Dedifferentiated amniotic fluid mesenchymal stem cell (primary cell): ENCODE measurements around the gene NCF4.

Experiments
- DNase-seq: peaks from one replicate; pipeline ENCODE4 v3.0.0-alpha.2; 2016; ENCODE audit errors: extremely low spot score

Gene NCF4

GRCh38 chr22:36860821-36861659 lies at the start of gene NCF4:
TSS of gene NCF4 (plus strand) at chr22:36861006. CDS start at chr22:36861172, 166 bp downstream.
- DNase-seq: no peak

- no peak for DNase-seq
These were observed 49.6 kb upstream of the NCF4 start for GRCh38 chr22:36811094-36811800.

GRCh38 chr22:36814801-36815200 lies 46.0 kb upstream of the NCF4 start:
- DNase-seq: no peak

DNA sequence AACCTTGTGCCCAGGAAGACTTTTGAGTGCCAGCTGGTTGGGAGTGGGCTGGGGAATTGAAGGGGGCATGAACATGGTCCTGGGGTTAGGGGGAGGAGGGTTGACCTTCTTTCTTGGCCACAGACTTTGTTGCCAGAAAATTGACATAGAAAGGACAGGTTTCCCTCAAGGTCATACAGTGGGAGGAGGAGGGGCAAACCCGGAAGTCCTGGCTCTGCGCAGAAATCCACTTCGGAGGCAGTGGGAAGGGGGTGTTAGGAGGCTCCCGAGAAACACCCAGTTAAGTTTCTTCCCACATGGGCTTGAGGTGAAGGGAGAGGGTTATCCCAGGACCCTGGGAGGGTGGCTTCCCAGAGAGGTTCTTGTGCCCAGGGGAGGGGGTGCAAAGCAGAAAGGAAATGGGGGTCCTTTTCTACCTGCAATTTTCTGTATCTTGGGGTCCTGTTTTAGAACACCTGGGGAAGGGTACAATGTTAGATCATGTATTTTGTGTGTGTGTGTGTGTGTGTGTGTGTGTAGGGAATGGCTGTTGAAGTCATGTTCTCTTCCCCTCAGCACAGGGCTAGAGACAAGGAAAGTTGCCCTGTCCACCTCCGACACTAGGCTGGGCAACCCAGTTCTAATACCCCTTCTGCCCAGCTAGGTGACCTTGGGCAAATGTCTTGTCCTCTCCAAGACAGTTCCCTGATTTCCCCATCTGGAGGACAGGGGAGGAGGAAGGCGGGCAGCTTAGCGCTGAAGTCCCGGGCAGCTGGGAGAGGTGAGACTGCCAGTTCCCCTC lies 45.1 kb upstream of the NCF4 start:
- DNase-seq: no peak

DNA sequence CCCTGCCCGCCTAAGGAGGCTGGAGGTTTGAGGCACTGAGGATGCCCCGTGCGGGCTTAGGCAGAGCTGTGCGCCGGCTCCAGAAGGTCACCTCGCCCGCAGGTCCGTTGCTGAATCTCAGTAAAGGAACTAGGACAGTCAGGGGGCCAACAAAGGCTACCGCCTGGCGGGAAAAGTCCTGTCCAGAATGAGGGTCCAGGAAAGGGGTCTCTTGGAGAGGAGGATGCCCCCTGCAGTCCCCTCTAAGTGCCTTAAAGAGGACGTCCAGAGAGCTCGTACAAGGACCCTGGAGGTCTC lies 44.5 kb upstream of the NCF4 start:
- no peak for DNase-seq

DNA sequence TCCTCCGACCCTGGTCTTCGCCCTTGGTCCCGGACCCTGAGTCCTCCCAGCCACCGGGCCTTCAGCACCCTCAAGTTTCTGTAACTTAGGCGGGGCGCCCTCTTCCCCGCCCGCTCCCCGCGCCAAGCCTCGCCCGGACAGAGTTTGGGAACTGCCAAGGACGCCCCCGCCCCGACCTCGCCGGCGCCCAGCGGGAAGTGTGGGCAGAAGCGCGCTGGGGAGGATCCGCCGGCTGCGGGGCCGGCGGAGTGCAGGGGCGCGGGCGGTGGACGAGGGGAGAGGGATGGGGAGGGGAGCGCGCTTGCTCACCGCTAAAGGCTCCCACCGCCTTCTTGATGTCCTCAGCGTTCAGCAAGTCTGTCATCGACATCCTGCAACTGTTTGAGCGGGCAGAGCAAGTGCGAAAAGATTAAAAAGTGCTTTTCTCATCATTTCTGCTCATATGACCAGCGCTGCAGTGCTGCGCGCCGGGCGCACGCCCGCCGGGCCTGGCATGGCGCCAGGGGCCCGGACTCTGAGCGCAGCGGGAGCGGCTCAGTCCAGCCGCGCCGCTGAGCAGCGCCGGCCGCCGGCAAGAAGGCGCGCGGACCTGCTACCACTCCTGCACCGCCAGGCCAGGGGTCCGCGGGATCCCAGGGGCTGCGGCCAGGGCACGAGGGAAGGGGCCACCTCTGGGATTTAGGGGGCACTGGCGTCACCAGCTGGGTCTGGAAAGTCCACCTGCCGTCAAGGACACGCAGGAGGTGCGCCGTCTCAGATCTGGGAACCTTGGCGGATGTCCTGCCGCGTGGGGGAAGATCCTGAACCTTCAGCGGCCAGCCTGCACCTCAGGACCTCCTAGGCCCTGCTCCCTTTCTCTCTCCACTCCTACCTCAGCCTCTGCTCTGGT lies 43.9 kb upstream of the NCF4 start, which contains the start of gene PVALB:
Gene PVALB, minus strand, starts transcription at position 400 of the 889 bp plus-strand sequence. Its CDS starts 30 bp downstream, at position 370.
- no peak for DNase-seq

GRCh38 chr22:36817525-36817848 lies 43.3 kb upstream of the NCF4 start:
- no peak for DNase-seq

- no peak for DNase-seq
These were observed 42.7 kb upstream of the NCF4 start for GRCh38 chr22:36818010-36818642.

DNA sequence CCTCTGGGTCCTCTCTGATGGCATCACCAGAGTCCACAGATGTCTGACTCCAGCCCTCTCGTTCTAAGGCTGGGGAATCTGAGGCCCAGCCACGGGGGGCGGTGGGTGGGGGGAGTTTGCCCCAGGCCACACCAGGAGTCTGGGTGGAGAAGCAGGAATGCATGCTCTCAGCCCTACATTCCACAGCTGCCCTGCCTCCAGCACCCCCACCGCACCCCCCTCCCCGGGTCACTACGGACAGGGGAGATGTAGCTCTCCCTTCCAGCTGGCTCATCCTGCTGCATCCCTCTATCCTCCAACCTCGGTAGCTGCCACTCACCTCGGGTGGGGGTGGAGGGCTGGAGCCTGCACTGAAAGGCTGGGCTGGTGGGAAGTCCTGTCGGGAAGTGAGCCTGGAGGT lies 41.7 kb upstream of the NCF4 start:
- no peak for DNase-seq

DNA sequence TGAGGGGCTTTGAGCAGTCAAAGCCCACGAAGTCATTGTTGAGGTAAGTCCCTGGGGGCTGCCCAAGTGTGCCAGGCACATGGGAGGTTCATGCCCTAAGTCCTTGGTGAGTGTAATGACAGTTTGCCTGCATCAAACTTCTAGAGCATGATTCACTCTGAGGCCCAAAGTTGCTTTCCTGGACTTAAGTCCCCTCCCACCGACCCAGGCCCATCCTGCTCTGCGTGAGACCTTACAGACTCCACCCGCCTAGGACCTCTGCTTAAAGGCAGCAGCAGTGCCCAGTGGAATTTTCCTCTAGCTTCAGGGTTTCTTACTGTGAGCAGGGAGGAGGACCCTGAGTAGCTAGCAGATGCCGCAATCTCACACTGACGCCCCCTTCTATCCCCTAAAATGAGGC lies 38.2 kb upstream of the NCF4 start:
- DNase-seq: no peak

- DNase-seq: no peak
These were observed 37.5 kb upstream of the NCF4 start for GRCh38 chr22:36823186-36823839.

- no peak for DNase-seq
These were observed 36.2 kb upstream of the NCF4 start for GRCh38 chr22:36824655-36825054.

DNA sequence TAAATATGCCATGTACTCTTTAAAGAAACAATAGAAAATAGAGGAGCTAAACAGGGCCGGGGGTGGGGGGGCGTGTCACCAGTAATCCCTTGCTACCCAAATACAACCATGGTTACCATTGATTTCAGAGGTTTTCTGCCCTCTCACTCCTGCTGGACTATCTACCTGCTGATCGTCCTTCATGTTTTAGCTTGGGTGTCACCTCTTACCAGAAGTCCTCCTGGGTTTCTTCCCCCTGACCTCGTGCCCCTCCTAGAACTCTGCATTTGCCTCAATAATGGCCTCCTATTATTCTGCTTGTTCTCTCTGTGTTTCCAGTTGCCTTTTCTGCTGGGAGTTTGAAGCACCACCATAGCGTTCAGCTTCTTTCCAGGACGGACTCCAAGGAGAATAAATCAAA lies 34.5 kb upstream of the NCF4 start:
- DNase-seq: no peak

- no peak for DNase-seq
These were observed 32.0 kb upstream of the NCF4 start for GRCh38 chr22:36828815-36829214.

- no peak for DNase-seq
These were observed 31.3 kb upstream of the NCF4 start for GRCh38 chr22:36829370-36830002.

DNA sequence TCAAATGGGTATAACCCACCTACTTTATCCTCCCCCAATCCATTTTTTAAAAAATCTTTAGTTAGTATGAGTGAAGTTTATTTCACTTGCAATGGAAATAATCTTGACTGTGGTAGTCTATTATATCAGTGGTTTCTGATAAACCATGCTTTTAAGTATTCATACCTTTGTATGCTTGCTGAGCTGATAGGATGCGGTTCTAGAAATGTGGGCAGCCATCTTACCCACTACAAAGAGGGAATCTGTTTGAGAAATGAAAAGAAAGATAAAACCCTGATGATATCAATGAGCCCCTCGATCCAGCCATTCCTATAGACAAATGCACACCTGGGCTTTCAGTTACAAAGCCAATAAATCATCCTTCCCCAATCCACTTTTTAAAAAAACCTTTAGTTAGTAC lies 30.2 kb upstream of the NCF4 start:
- DNase-seq: no peak

- DNase-seq: no peak
These were observed 29.6 kb upstream of the NCF4 start for GRCh38 chr22:36831206-36831605.

GRCh38 chr22:36831717-36832116 lies 29.1 kb upstream of the NCF4 start:
- DNase-seq: no peak

- no peak for DNase-seq
These were observed 27.7 kb upstream of the NCF4 start for GRCh38 chr22:36833073-36833472.

- no peak for DNase-seq
These were observed 24.9 kb upstream of the NCF4 start for GRCh38 chr22:36835903-36836302.
